Measurements from ENCODE around the gene SMKR1. TPM values are rescaled to one million over a fixed set of nuclear protein-coding genes. Genes with fewer than 3 reads are reported as not detected.
"Not testable (repeated sequence)": the region's sequence is repeated elsewhere in the genome, so short reads cannot be mapped to it uniquely, and the experiment has no call there.

SMKR1 gene
- total and polyA plus RNA-seq, 2 experiments from 2014 or later: 2.1 TPM; not detected in 1

DNA sequence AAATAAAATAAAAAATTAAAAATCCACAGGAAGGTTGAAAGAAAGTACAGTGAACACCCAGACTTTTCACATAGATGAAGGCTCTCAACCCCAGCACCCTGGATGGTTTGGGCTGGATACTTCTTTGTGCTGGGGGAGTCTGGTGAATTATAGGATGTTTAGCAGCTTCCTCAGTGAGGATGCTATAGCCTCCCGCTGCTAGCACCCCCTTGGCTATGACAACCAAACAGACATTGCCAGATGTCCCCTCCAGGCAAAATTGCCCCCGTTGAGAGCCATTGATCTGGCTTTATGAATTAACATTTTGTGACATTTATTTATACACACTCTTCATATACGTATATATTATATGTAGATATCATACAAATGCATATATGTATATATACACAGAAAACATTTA lies 21.6 kb downstream of the SMKR1 start (continued):
- TF ChIP-seq ZNF462 (CRISPR knock-in tag; IDR thresholded peaks at IDR 0.05) (no peak), ZNF331 (CRISPR knock-in tag; IDR thresholded peaks at IDR 0.05; ENCODE audit: low read depth) (no peak), STAT1 (IDR thresholded peaks at IDR 0.05; ENCODE audit: unreplicated experiment) (no peak), EZH2 (IDR thresholded peaks at IDR 0.05; ENCODE audit: low read depth, unreplicated experiment) (no peak), ZNF114 (CRISPR knock-in tag; IDR thresholded peaks at IDR 0.05) (no peak), JUNB (IDR thresholded peaks at IDR 0.05; ENCODE audit: unreplicated experiment) (no peak)
- TF ChIP-seq, protein P1, sequence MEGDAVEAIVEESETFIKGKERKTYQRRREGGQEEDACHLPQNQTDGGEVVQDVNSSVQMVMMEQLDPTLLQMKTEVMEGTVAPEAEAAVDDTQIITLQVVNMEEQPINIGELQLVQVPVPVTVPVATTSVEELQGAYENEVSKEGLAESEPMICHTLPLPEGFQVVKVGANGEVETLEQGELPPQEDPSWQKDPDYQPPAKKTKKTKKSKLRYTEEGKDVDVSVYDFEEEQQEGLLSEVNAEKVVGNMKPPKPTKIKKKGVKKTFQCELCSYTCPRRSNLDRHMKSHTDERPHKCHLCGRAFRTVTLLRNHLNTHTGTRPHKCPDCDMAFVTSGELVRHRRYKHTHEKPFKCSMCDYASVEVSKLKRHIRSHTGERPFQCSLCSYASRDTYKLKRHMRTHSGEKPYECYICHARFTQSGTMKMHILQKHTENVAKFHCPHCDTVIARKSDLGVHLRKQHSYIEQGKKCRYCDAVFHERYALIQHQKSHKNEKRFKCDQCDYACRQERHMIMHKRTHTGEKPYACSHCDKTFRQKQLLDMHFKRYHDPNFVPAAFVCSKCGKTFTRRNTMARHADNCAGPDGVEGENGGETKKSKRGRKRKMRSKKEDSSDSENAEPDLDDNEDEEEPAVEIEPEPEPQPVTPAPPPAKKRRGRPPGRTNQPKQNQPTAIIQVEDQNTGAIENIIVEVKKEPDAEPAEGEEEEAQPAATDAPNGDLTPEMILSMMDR (conservative IDR thresholded peaks at IDR 0.05; ENCODE audit: low read depth in 2 of 2): no peak

- not testable (repeated sequence) for H3K27ac ChIP-seq (ENCODE audit: low read depth); DNase-seq (ENCODE audit: low spot score); H3K36me3 ChIP-seq (ENCODE audit: insufficient read depth); H3K4me2 ChIP-seq; H3K4me3 Mint-ChIP-seq; H3K27me3 ChIP-seq (ENCODE audit: insufficient read depth); H3K79me2 ChIP-seq (replicated peaks; ENCODE audit: insufficient read depth); H3K36me3 Mint-ChIP-seq (ENCODE audit: low read depth); H3K9me2 ChIP-seq (ENCODE audit: insufficient read depth); H3K9me3 Mint-ChIP-seq; H2AFZ ChIP-seq; H3F3A ChIP-seq (replicated peaks; ENCODE audit: low read depth); H3K27ac Mint-ChIP-seq; H3K4me3 ChIP-seq; H3K4me1 ChIP-seq (ENCODE audit: insufficient read depth); H4K20me1 ChIP-seq (replicated peaks; ENCODE audit: insufficient read depth); ATAC-seq
- H3K4me1 Mint-ChIP-seq: peaks cover 24% of the 10 kb centered on the region
- peaks cover 16% of the 10 kb centered on the region for H3K27me3 Mint-ChIP-seq (ENCODE audit: insufficient read depth, low read depth, poor library complexity)
Observed at GRCh38 chr7:129524405-129524804, 22.1 kb downstream of the SMKR1 start.
